Pancreas (tissue), 10 donors: ENCODE results near the gene CCNE1. TPM values are rescaled to one million over a fixed set of nuclear protein-coding genes. Genes with fewer than 3 reads are reported as not detected.
A peak's percentile ranks its signal among the peaks of the same experiment; 100 is the strongest.

Source experiments
- ATAC-seq, 4 donors: fragments of 200-7000 bp; cut with Tn5 transposase; one replicate each; pipeline versions ENCODE4 v1.8.0 to v1.9.1; 2020; ENCODE audit warnings: mild to moderate bottlenecking in 4 of 4, moderate library complexity in 4 of 4
- DNase-seq, 6 donors: peaks; one replicate each; pipeline ENCODE4 v3.0.0-alpha.2; 2020
- FAIRE-seq: peaks from 2 replicates; lab custom pipeline; 2012; peaks lifted over from hg19 to GRCh38; lab: Jason Lieb, UNC
- H3K27ac ChIP-seq, 4 donors: fragments of 200-600 bp; sonication (generic); 1 replicate in 3 of 4; 2 replicates in 1 of 4; pipeline versions ENCODE4 v1.5.0 to v1.8.0; 2020
- H3K27me3 ChIP-seq, 4 donors: fragments of 200-600 bp; one replicate each; pipeline ENCODE4 v1.8.0; 2021
- H3K36me3 ChIP-seq, 3 donors: fragments of 200-600 bp; sonication (generic) in 1 of 3; one replicate each; pipeline versions ENCODE4 v1.5.0 to v1.8.0; 2020 to 2021
- H3K4me1 ChIP-seq, 3 donors: fragments of 200-600 bp; one replicate each; pipeline ENCODE4 v1.8.0; 2021
- H3K4me3 ChIP-seq, 4 donors: fragments of 200-600 bp; sonication (generic) in 2 of 4; one replicate each; pipeline versions ENCODE4 v1.5.0 to v1.8.0; 2020 to 2021
- H3K9me3 ChIP-seq, 4 donors: fragments of 200-600 bp; one replicate each; pipeline ENCODE4 v1.8.0; 2021
- WGBS, 2 donors: extraction: QIAGEN DNeasy Blood & Tissue Kit; methylation state at CpG; one replicate each; pipeline ENCODE4 v1.1.7; 2013; 5-methylcytosine and 5-hydroxymethylcytosine counted together
- intact Hi-C, 3 donors: fragments of 100-400 bp; cut with DNase I; formaldehyde crosslinking; loops; one replicate each; pipeline versions ENCODE4 v1.11.1 to v1.14.2; 2022
- polyA plus RNA-seq, 2 donors: library from polyadenylated mRNA; stranded (reverse); fragments of 200-250 nt; gene quantifications; one replicate each; pipeline ENCODE4 v1.2.3, GENCODE V29; 2013
- total RNA-seq, 6 donors: library from RNA; stranded (reverse); fragmentation: NEBNext Ultra II Directional in 4 of 6; extraction: Animal tissue kit (Norgen Biotek cat#: 25700) in 4 of 6; gene quantifications; one replicate each; pipeline versions ENCODE4 v1.2.1 to v1.2.4, GENCODE V29; 2021 to 2023
- TF ChIP-seq, protein P1 (sequence below), 4 donors: fragments of 200-600 bp; sonication (generic) in 3 of 4; IDR thresholded peaks; one replicate each; pipeline versions ENCODE4 v1.5.0 to v1.8.0; 2021; ENCODE audit warnings: antibody characterized with exemption in 4 of 4
- donor health status: healthy with polysubstance abuse.
- donor health status: DM: no; HTN: no; CAD: no; lungs with moderate emphysema.
- donor health status: DM: no; HTN: no; CAD: no.
- donor health status: control.
- donor health status: control.
- donor health status: Bipolar disorder and iron deficiency.
- donor health status: DM: yes; HTN: yes; CAD: no.
- donor health status: DM: no; HTN: no; CAD: no.
- donor health status: DM: no; HTN: no; CAD: no.
- donor health status: DM: yes; HTN: yes; CAD: no.

Gene CCNE1
- total RNA-seq (under 1 TPM; 0.23 to 0.92 (median 0.65) TPM), polyA plus RNA-seq (1 to 10 TPM; 1.2 to 1.9 TPM)

DNA sequence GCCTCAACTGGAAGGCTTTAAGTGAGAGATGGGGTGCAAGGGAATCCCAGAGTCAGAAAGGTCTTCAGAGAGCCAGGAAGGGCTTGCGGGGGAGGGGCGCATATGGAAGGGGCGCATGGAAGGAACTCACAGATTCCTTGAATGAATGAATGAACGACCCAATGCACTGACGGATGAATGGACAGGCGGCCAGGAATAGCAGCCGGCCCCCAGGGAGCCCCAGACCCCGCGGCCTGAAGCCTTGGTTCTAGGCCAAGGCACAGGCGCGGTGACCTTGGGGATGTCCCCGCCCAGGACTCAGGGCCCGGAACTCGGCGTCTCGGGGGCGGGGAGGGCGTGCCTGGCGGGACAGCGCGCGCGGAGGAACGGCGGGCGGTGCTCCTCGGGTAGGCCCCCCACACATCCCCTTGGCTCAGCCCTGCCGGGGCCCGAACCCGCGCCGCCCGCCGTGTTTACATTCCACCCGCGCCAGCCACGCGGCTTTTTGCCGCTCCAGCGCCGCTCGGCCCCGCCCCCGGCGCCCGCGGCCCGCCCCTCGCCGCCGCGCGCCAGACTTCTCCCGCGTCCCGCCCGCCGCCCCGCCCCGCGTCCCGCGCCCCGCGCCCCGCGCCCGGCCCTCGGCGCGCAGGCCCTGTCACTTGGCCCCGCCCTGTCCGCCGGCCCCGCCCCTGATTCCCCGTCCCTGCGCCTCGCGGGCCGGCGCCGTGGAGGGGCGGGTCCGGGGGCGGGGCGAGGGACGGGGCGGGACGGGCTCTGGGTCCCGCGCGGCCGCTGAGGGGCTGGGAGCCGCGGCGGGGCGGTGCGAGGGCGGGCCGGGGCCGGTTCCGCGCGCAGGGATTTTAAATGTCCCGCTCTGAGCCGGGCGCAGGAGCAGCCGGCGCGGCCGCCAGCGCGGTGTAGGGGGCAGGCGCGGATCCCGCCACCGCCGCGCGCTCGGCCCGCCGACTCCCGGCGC is at the start of gene CCNE1:
Gene CCNE1, plus strand, starts transcription at position 867 of the 955 bp plus-strand sequence. CDS start 565 bp downstream, outside the sequence.
- no peak for FAIRE-seq
- no peaks in the 10 kb centered on the region for H3K27me3 ChIP-seq
- no peaks in the 10 kb centered on the region for H3K9me3 ChIP-seq
- ATAC-seq = peak; percentile 97 to 99 (median 98)
- WGBS, 2 donors = 2% methylated on average over 95 to 125 of the region's 125 CpGs
- peak; percentile 90 to 99 (median 94) for DNase-seq
- no peaks in the 10 kb centered on the region for H3K4me1 ChIP-seq
- intact Hi-C loops = no loop called here
- H3K4me3 ChIP-seq = peak within 1 kb of the TSS; percentile 35 to 54 (median 44)
- peak within 1 kb of the TSS in 1 of 4 donors; percentile 58 for H3K27ac ChIP-seq
- TF ChIP-seq, protein P1, sequence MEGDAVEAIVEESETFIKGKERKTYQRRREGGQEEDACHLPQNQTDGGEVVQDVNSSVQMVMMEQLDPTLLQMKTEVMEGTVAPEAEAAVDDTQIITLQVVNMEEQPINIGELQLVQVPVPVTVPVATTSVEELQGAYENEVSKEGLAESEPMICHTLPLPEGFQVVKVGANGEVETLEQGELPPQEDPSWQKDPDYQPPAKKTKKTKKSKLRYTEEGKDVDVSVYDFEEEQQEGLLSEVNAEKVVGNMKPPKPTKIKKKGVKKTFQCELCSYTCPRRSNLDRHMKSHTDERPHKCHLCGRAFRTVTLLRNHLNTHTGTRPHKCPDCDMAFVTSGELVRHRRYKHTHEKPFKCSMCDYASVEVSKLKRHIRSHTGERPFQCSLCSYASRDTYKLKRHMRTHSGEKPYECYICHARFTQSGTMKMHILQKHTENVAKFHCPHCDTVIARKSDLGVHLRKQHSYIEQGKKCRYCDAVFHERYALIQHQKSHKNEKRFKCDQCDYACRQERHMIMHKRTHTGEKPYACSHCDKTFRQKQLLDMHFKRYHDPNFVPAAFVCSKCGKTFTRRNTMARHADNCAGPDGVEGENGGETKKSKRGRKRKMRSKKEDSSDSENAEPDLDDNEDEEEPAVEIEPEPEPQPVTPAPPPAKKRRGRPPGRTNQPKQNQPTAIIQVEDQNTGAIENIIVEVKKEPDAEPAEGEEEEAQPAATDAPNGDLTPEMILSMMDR (IDR thresholded peaks at IDR 0.05) = no peak
- H3K36me3 ChIP-seq = no peaks in the 10 kb centered on the region

- Histone ChIP-seq H3K27me3 (no peaks in the 10 kb centered on the region), H3K4me1 (no peaks in the 10 kb centered on the region), H3K4me3 (no peak overlapping the region), H3K27ac (no peak overlapping the region), H3K36me3 (no peaks in the 10 kb centered on the region), H3K9me3 (no peaks in the 10 kb centered on the region)
- intact Hi-C loops = loop anchor here in 1 of 3 donors (10.0 kb wide), 1 partner anchor 112 kb away; no protein-coding TSS in a partner anchor
- TF ChIP-seq, protein P1 (IDR thresholded peaks at IDR 0.05) = no peak
- no peak for FAIRE-seq
- no peak for DNase-seq
- 82 to 89% methylated on average over 4 of the region's 4 CpGs for WGBS, 2 donors
- no peak for ATAC-seq
Measured at GRCh38 chr19:29763196-29763595, 48.6 kb upstream of the CCNE1 start.

- intact Hi-C loops = loop anchor here in 1 of 3 donors (10.0 kb wide), 1 partner anchor 110 kb away; no protein-coding TSS in a partner anchor
- H3K27ac ChIP-seq = no peak overlapping the region
- DNase-seq (no peak), FAIRE-seq (no peak), ATAC-seq (no peak)
- WGBS, 2 donors = 82 to 90% methylated on average over 8 of the region's 8 CpGs
- TF ChIP-seq, protein P1 (IDR thresholded peaks at IDR 0.05) = no peak
- H3K4me1 ChIP-seq = no peaks in the 10 kb centered on the region
- H3K27me3 ChIP-seq = no peaks in the 10 kb centered on the region
- H3K9me3 ChIP-seq = no peaks in the 10 kb centered on the region
- H3K36me3 ChIP-seq = no peaks in the 10 kb centered on the region
- no peak overlapping the region for H3K4me3 ChIP-seq
Measured at GRCh38 chr19:29764361-29764760, 47.4 kb upstream of the CCNE1 start.

DNA sequence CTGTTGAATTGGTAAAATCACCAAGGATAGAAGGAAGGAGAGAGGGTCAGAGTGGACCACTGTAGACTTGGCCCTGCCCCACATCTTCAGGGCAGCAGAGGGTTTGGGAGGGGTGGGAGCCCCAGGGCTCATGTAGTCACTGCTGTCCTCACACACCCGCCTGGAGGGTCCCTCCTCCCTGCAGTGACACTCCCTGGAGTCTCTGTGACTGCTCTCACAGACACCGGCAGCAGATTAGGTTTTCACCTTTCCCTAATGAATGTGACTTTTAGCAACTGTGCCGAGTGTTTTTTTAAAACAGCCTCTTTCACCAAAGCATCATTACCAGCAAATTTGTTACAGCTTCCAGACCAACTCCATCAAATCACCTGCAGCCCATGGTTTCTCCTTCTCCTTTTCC is 45.7 kb upstream of the CCNE1 start:
- TF ChIP-seq, protein P1 (IDR thresholded peaks at IDR 0.05) = no peak
- H3K27ac ChIP-seq = no peak overlapping the region
- intact Hi-C loops = loop anchor here in 2 of 3 donors (5.0 to 10.0 kb wide), 2 partner anchors 106 to 109 kb away; no protein-coding TSS in a partner anchor
- FAIRE-seq (no peak), ATAC-seq (no peak), DNase-seq (no peak)
- H3K4me3 ChIP-seq = no peak overlapping the region
- 37 to 45% methylated on average over 3 of the region's 3 CpGs for WGBS, 2 donors
- H3K4me1 ChIP-seq = no peaks in the 10 kb centered on the region
- no peaks in the 10 kb centered on the region for H3K9me3 ChIP-seq
- H3K27me3 ChIP-seq = no peaks in the 10 kb centered on the region
- no peaks in the 10 kb centered on the region for H3K36me3 ChIP-seq
